Right atrium auricular region (tissue), 2 donors: Measurements from ENCODE around the gene MAPK8. TPM values are rescaled to one million over a fixed set of nuclear protein-coding genes. Genes with fewer than 3 reads are reported as not detected.

ENCODE experiments used
- DNase-seq: peaks from one replicate; pipeline ENCODE4 v3.0.0-alpha.2; 2019; ENCODE audit warnings: low spot score
- H3K27ac ChIP-seq, 2 donors: fragments of 200-600 bp; sonication (generic); 1 replicate in 1 of 2; 2 replicates in 1 of 2; pipeline ENCODE4 v1.5.1; 2016 to 2019
- H3K27me3 ChIP-seq, 2 donors: fragments of 200-600 bp; sonication (generic); one replicate each; pipeline versions ENCODE4 v1.5.1 to v1.6.0; 2017 to 2019
- H3K36me3 ChIP-seq: fragments of 200-600 bp; sonication (generic); one replicate; pipeline ENCODE4 v1.5.1; 2016
- H3K4me1 ChIP-seq, 2 donors: fragments of 200-600 bp; sonication (generic); one replicate each; pipeline versions ENCODE4 v1.5.1 to v1.6.0; 2017 to 2019
- H3K4me3 ChIP-seq, 2 donors: fragments of 200-600 bp; sonication (generic); 1 replicate in 1 of 2; 2 replicates in 1 of 2; pipeline ENCODE4 v1.5.1; 2017 to 2019; ENCODE audit warnings: mild to moderate bottlenecking in 1 of 2, moderate library complexity in 1 of 2
- H3K9me3 ChIP-seq, 2 donors: fragments of 200-600 bp; sonication (generic); one replicate each; pipeline ENCODE4 v1.5.1; 2019
- CTCF ChIP-seq, 2 donors: fragments of 200-600 bp; sonication (generic); IDR thresholded peaks; one replicate each; pipeline ENCODE4 v1.5.1; 2019; ENCODE audit warnings: antibody characterized with exemption in 2 of 2
- total RNA-seq, 2 donors: library from RNA; depleted of rRNA; stranded (reverse); fragments of >200 nt; gene quantifications; one replicate each; pipeline ENCODE4 v1.1.0, GENCODE V29; 2016

The MAPK8 gene
- total RNA-seq, 2 donors from 2014 or later, result 22.3 to 26.5 TPM

GRCh38 chr10:48287417-48288391 is 18.8 kb upstream of the MAPK8 start:
- H3K4me1 ChIP-seq, result peaks cover 0 to 5% of the 10 kb centered on the region in 2 donors
- H3K9me3 ChIP-seq, result peaks cover 0 to 13% of the 10 kb centered on the region in 2 donors
- no peak overlapping the region for H3K4me3 ChIP-seq
- DNase-seq, result no peak
- no peaks in the 10 kb centered on the region for H3K36me3 ChIP-seq
- no peaks in the 10 kb centered on the region for H3K27me3 ChIP-seq
- no peak overlapping the region for H3K27ac ChIP-seq
- TF ChIP-seq CTCF (IDR thresholded peaks at IDR 0.05), result no peak

- Histone ChIP-seq H3K4me1 (peaks cover 0 to 5% of the 10 kb centered on the region in 2 donors), H3K27me3 (no peaks in the 10 kb centered on the region), H3K27ac (no peak overlapping the region), H3K36me3 (no peaks in the 10 kb centered on the region), H3K9me3 (peaks cover 0 to 12% of the 10 kb centered on the region in 2 donors), H3K4me3 (no peak overlapping the region)
- no peak for TF ChIP-seq CTCF (IDR thresholded peaks at IDR 0.05)
- no peak for DNase-seq
These were observed 17.8 kb upstream of the MAPK8 start for GRCh38 chr10:48288661-48289060.

- peaks cover 0 to 5% of the 10 kb centered on the region in 2 donors for H3K4me1 ChIP-seq
- no peaks in the 10 kb centered on the region for H3K36me3 ChIP-seq
- DNase-seq, result peak; percentile 67
- H3K27me3 ChIP-seq, result no peaks in the 10 kb centered on the region
- H3K4me3 ChIP-seq, result no peak overlapping the region
- peaks cover 0 to 4% of the 10 kb centered on the region in 2 donors for H3K9me3 ChIP-seq
- no peak overlapping the region for H3K27ac ChIP-seq
- TF ChIP-seq CTCF (IDR thresholded peaks at IDR 0.05), result peak; percentile 73 to 92
These were observed 16.8 kb upstream of the MAPK8 start for GRCh38 chr10:48289501-48290238.

DNA sequence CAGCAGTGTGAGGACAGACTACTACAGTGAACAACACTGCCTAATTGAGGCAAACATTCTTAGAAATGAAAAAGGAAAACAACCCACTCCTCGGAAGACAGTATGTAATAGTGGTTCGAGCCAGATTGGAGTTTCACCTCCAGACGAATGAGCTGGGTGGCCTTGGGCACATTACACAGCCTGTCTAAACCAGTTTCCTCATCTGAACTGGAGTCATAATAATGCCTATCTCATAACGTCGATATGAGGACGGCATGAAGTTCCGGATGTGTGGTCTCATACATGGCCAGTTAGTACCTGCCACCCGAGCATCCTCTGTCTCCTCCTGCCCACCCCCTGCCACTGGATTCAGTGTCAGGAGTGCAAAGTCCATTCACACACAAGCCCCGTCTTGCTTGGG is 16.2 kb upstream of the MAPK8 start:
- H3K9me3 ChIP-seq, result peaks cover 0 to 4% of the 10 kb centered on the region in 2 donors
- no peak overlapping the region for H3K4me3 ChIP-seq
- no peak overlapping the region for H3K27ac ChIP-seq
- no peaks in the 10 kb centered on the region for H3K27me3 ChIP-seq
- no peak for TF ChIP-seq CTCF (IDR thresholded peaks at IDR 0.05)
- H3K36me3 ChIP-seq, result no peaks in the 10 kb centered on the region
- no peak for DNase-seq
- peaks cover 0 to 5% of the 10 kb centered on the region in 2 donors for H3K4me1 ChIP-seq

DNA sequence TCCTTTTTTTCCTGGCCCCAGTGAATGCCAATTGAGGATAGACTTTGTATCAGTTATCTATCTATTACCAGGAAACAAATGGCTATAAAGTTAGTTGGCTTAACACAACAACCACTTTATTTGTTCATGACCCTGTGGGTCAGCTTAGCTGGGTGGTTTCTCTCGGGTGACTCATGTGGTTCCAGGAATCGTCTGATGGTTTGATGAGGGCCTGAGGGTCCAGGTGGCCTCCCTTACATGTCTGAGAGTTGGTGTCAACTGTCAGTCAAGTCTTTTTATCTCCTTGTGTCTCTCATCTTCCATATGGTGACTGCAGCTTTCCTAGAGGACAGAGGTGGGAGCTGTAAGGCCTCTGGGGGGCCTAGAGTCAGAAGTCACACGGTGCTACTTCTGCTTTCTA is 15.3 kb upstream of the MAPK8 start:
- Histone ChIP-seq H3K4me1 (peaks cover 0 to 5% of the 10 kb centered on the region in 2 donors), H3K4me3 (no peak overlapping the region), H3K9me3 (peaks cover 0 to 4% of the 10 kb centered on the region in 2 donors), H3K36me3 (no peaks in the 10 kb centered on the region), H3K27ac (no peak overlapping the region), H3K27me3 (no peaks in the 10 kb centered on the region)
- TF ChIP-seq CTCF (IDR thresholded peaks at IDR 0.05), result no peak
- DNase-seq, result no peak
